Lower leg skin (tissue), 3 donors: ENCODE measurements around the gene ETV5.

Source experiments
- POLR2A ChIP-seq, 2 donors: fragments of 450-650 bp; IDR thresholded peaks; one replicate each; pipeline ENCODE4 v1.6.1; 2016 to 2017; ENCODE audit warnings: antibody characterized with exemption in 2 of 2, mild to moderate bottlenecking in 1 of 2, moderate library complexity in 1 of 2
- TF ChIP-seq, protein P1 (sequence below), 3 donors: fragments of 450-650 bp; IDR thresholded peaks; one replicate each; pipeline ENCODE4 v1.5.1; 2016; ENCODE audit warnings: antibody characterized with exemption in 3 of 3, mild to moderate bottlenecking in 3 of 3, moderate library complexity in 2 of 3

DNA sequence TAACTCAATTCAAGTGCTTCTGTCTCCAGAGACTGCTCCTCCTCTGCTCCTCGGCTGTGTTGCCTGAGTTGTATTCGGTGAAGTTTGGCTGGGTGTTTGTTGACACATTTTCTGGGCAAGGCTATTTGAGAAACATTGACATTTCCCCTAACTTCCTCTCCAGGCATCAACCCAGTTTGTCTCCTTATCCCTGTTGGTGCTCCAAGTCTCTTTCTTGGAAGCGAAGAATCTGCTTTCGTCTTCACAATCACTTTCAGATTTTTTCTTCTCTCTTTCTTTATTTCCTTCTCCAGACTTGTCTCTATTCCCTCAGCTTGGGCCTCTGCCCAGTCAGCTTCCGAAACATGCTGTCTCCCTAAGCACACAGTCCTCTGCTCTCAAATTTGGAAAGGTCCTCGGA, 84.7 kb downstream of the ETV5 start:
- TF ChIP-seq, protein P1, sequence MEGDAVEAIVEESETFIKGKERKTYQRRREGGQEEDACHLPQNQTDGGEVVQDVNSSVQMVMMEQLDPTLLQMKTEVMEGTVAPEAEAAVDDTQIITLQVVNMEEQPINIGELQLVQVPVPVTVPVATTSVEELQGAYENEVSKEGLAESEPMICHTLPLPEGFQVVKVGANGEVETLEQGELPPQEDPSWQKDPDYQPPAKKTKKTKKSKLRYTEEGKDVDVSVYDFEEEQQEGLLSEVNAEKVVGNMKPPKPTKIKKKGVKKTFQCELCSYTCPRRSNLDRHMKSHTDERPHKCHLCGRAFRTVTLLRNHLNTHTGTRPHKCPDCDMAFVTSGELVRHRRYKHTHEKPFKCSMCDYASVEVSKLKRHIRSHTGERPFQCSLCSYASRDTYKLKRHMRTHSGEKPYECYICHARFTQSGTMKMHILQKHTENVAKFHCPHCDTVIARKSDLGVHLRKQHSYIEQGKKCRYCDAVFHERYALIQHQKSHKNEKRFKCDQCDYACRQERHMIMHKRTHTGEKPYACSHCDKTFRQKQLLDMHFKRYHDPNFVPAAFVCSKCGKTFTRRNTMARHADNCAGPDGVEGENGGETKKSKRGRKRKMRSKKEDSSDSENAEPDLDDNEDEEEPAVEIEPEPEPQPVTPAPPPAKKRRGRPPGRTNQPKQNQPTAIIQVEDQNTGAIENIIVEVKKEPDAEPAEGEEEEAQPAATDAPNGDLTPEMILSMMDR (IDR thresholded peaks at IDR 0.05): no peak
- TF ChIP-seq POLR2A (IDR thresholded peaks at IDR 0.05): no peak
